Measurements from ENCODE around the gene CHST3.

CHST3 gene

GRCh38 chr10:72059843-72060822 is 95.9 kb downstream of the CHST3 start:
- Histone ChIP-seq H3K9ac (ENCODE audit: low read length) (no peak overlapping the region), H3K4me2 (ENCODE audit: low read depth, low read length, poor library complexity, severe bottlenecking) (no peak overlapping the region), H3K4me3 (ENCODE audit: insufficient read depth, low read length, poor library complexity, severe bottlenecking) (no peak overlapping the region), H3K36me3 (ENCODE audit: low read length) (no peaks in the 10 kb centered on the region), H3K9me3 (ENCODE audit: insufficient read depth, low read length) (no peaks in the 10 kb centered on the region), H3K27ac (ENCODE audit: low read depth, low read length) (no peak overlapping the region), H4K20me1 (ENCODE audit: low read depth, low read length) (no peaks in the 10 kb centered on the region), H3F3A (ENCODE audit: insufficient read depth) (no peaks in the 10 kb centered on the region), H2AFZ (ENCODE audit: low read depth, low read length, severe bottlenecking) (no peak overlapping the region), H3K27me3 (ENCODE audit: low read length) (no peaks in the 10 kb centered on the region), H3K79me2 (ENCODE audit: insufficient read depth, low read length) (no peaks in the 10 kb centered on the region), H3K9me2 (replicated peaks; ENCODE audit: insufficient read depth, low read length) (no peaks in the 10 kb centered on the region)
- TF ChIP-seq EZH2phosphoT487 (conservative IDR thresholded peaks at IDR 0.05; ENCODE audit: low read length) (no peak), CTCF (IDR thresholded peaks at IDR 0.05; ENCODE audit: insufficient read depth, low read length, poor library complexity, severe bottlenecking) (no peak)

- TF ChIP-seq CTCF (IDR thresholded peaks at IDR 0.05; ENCODE audit: insufficient read depth, low read length, poor library complexity, severe bottlenecking) (peak; percentile 29), EZH2phosphoT487 (conservative IDR thresholded peaks at IDR 0.05; ENCODE audit: low read length) (no peak)
- no peak overlapping the region for H3K9ac ChIP-seq (ENCODE audit: low read length)
- H3F3A ChIP-seq (ENCODE audit: insufficient read depth): no peaks in the 10 kb centered on the region
- no peak overlapping the region for H3K4me2 ChIP-seq (ENCODE audit: low read depth, low read length, poor library complexity, severe bottlenecking)
- H2AFZ ChIP-seq (ENCODE audit: low read depth, low read length, severe bottlenecking): no peak overlapping the region
- no peaks in the 10 kb centered on the region for H4K20me1 ChIP-seq (ENCODE audit: low read depth, low read length)
- H3K36me3 ChIP-seq (ENCODE audit: low read length): no peaks in the 10 kb centered on the region
- no peaks in the 10 kb centered on the region for H3K79me2 ChIP-seq (ENCODE audit: insufficient read depth, low read length)
- H3K27ac ChIP-seq (ENCODE audit: low read depth, low read length): no peak overlapping the region
- no peaks in the 10 kb centered on the region for H3K9me2 ChIP-seq (replicated peaks; ENCODE audit: insufficient read depth, low read length)
- H3K4me3 ChIP-seq (ENCODE audit: insufficient read depth, low read length, poor library complexity, severe bottlenecking): no peak overlapping the region
- H3K9me3 ChIP-seq (ENCODE audit: insufficient read depth, low read length): no peaks in the 10 kb centered on the region
- no peaks in the 10 kb centered on the region for H3K27me3 ChIP-seq (ENCODE audit: low read length)
These were observed 97.3 kb downstream of the CHST3 start for GRCh38 chr10:72061491-72061890.

GRCh38 chr10:72061930-72062329 is 97.7 kb downstream of the CHST3 start:
- H3K27ac ChIP-seq (ENCODE audit: low read depth, low read length): no peak overlapping the region
- no peaks in the 10 kb centered on the region for H3K79me2 ChIP-seq (ENCODE audit: insufficient read depth, low read length)
- H3K27me3 ChIP-seq (ENCODE audit: low read length): no peaks in the 10 kb centered on the region
- H4K20me1 ChIP-seq (ENCODE audit: low read depth, low read length): no peaks in the 10 kb centered on the region
- H3K4me3 ChIP-seq (ENCODE audit: insufficient read depth, low read length, poor library complexity, severe bottlenecking): no peak overlapping the region
- H3K36me3 ChIP-seq (ENCODE audit: low read length): no peaks in the 10 kb centered on the region
- TF ChIP-seq EZH2phosphoT487 (conservative IDR thresholded peaks at IDR 0.05; ENCODE audit: low read length) (no peak), CTCF (IDR thresholded peaks at IDR 0.05; ENCODE audit: insufficient read depth, low read length, poor library complexity, severe bottlenecking) (no peak)
- no peak overlapping the region for H3K9ac ChIP-seq (ENCODE audit: low read length)
- no peak overlapping the region for H3K4me2 ChIP-seq (ENCODE audit: low read depth, low read length, poor library complexity, severe bottlenecking)
- no peaks in the 10 kb centered on the region for H3K9me2 ChIP-seq (replicated peaks; ENCODE audit: insufficient read depth, low read length)
- no peaks in the 10 kb centered on the region for H3F3A ChIP-seq (ENCODE audit: insufficient read depth)
- H2AFZ ChIP-seq (ENCODE audit: low read depth, low read length, severe bottlenecking): no peak overlapping the region
- H3K9me3 ChIP-seq (ENCODE audit: insufficient read depth, low read length): no peaks in the 10 kb centered on the region
